ENCODE results near the gene CACUL1.

Gene CACUL1

DNA sequence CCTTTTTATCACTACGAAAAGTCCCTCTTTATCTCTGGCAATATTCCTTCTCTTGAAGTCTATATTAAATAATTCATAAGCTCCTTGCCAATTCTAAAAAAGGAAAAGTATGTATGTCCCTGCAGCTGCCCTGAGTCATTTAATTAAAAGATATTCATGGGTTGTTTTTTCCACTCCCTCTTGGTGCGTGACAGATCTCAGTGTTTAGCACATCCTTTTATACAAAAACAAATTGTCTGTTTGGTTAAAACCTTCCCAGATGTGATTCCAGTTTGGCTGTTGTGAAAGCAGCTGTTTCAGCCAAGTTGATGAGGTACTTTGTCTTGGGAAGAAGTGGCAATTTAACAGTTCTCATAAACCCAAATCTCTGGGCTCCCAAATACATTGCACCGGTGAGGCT lies 125.6 kb downstream of the CACUL1 start:
- DNase-seq = no peak

DNA sequence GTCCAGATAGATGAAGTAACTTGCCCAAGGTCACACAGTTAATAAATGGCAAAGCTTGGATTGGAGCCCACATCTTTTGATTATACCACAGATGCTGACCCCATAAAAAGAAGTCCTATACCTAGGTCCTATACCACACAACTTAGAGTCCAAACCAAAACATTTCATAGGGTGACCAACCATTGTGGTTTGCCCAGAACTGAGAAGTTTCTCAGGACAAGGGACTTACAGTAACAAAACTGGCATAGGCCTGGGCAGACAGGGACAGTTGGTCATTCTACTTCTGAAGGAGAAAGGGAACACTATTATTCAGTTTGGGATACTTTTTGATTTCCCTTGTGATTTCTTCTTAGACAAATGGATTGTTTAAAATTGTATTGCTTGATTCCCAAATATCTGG lies 126.4 kb downstream of the CACUL1 start:
- no peak for DNase-seq

DNA sequence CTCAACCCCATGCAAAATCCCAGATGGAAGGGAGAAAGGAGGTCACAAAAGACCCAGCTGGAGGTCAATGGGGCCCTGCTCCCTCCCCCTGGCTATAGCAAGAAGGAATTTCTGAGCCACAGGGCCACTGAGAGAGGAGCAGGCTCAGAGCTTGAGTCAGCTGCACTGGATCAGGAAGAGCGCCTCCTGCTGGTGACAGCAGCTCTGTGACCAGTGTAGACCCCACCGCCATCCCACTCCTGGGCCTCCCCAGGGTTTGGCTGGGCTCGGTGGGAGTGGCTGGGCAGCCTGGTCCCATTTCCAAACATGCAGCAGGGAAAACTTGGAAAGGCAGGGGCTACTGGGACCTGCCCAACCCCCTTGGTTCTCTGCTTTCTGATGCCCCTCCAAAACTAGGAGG lies 127.8 kb downstream of the CACUL1 start:
- no peak for DNase-seq

Measured in NCI-H1048 (cell line).